Measurements from ENCODE around the gene FDXR. TPM values are rescaled to one million over a fixed set of nuclear protein-coding genes. Genes with fewer than 3 reads are reported as not detected.

FDXR gene
- total and polyA plus RNA-seq, 9 of the 15 experiments (the other 6 are each of a cell fraction or from before 2014, with no cell fraction given): 0.89 to 70.7 (median 30.9) TPM

DNA sequence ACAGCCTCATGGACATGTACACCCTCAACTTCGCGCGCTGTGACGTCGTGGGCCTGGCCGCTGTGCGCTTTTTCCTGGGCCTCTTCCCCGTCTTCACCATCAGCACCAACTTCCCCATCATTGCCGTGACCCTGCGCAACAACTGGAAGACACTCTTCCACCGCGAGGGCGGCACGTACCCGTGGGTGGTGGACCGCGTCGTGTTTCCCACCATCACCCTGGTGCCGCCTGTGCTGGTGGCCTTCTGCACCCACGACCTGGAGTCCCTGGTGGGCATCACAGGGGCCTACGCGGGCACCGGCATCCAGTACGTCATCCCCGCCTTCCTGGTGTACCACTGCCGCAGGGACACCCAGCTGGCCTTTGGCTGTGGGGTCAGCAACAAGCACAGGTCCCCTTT, 36.6 kb downstream of the FDXR start:
- H3K9me3 ChIP-seq (replicated peaks; ENCODE audit: control insufficient read depth, insufficient read depth, low read depth, low read length): no peaks in the 10 kb centered on the region
- no peak overlapping the region for H3K9ac ChIP-seq (ENCODE audit: insufficient read depth in 1 of 2, low read depth in 2 of 2, low read length in 2 of 2)
- no peaks in the 10 kb centered on the region for H3K9me1 ChIP-seq (ENCODE audit: control insufficient read depth, insufficient read depth, low read length)
- H3K79me2 ChIP-seq (ENCODE audit: control insufficient read depth, insufficient read depth, low read length): no peaks in the 10 kb centered on the region
- TF ChIP-seq CBFA2T3 (IDR thresholded peaks at IDR 0.05) (no peak), PCBP2 (IDR thresholded peaks at IDR 0.05; ENCODE audit: low read depth, low read length, poor library complexity, severe bottlenecking) (no peak), NFATC3 (IDR thresholded peaks at IDR 0.05) (no peak), FIP1L1 (IDR thresholded peaks at IDR 0.05; ENCODE audit: low read depth, low read length, poor library complexity, severe bottlenecking) (no peak)
- TF ChIP-seq, protein P1, sequence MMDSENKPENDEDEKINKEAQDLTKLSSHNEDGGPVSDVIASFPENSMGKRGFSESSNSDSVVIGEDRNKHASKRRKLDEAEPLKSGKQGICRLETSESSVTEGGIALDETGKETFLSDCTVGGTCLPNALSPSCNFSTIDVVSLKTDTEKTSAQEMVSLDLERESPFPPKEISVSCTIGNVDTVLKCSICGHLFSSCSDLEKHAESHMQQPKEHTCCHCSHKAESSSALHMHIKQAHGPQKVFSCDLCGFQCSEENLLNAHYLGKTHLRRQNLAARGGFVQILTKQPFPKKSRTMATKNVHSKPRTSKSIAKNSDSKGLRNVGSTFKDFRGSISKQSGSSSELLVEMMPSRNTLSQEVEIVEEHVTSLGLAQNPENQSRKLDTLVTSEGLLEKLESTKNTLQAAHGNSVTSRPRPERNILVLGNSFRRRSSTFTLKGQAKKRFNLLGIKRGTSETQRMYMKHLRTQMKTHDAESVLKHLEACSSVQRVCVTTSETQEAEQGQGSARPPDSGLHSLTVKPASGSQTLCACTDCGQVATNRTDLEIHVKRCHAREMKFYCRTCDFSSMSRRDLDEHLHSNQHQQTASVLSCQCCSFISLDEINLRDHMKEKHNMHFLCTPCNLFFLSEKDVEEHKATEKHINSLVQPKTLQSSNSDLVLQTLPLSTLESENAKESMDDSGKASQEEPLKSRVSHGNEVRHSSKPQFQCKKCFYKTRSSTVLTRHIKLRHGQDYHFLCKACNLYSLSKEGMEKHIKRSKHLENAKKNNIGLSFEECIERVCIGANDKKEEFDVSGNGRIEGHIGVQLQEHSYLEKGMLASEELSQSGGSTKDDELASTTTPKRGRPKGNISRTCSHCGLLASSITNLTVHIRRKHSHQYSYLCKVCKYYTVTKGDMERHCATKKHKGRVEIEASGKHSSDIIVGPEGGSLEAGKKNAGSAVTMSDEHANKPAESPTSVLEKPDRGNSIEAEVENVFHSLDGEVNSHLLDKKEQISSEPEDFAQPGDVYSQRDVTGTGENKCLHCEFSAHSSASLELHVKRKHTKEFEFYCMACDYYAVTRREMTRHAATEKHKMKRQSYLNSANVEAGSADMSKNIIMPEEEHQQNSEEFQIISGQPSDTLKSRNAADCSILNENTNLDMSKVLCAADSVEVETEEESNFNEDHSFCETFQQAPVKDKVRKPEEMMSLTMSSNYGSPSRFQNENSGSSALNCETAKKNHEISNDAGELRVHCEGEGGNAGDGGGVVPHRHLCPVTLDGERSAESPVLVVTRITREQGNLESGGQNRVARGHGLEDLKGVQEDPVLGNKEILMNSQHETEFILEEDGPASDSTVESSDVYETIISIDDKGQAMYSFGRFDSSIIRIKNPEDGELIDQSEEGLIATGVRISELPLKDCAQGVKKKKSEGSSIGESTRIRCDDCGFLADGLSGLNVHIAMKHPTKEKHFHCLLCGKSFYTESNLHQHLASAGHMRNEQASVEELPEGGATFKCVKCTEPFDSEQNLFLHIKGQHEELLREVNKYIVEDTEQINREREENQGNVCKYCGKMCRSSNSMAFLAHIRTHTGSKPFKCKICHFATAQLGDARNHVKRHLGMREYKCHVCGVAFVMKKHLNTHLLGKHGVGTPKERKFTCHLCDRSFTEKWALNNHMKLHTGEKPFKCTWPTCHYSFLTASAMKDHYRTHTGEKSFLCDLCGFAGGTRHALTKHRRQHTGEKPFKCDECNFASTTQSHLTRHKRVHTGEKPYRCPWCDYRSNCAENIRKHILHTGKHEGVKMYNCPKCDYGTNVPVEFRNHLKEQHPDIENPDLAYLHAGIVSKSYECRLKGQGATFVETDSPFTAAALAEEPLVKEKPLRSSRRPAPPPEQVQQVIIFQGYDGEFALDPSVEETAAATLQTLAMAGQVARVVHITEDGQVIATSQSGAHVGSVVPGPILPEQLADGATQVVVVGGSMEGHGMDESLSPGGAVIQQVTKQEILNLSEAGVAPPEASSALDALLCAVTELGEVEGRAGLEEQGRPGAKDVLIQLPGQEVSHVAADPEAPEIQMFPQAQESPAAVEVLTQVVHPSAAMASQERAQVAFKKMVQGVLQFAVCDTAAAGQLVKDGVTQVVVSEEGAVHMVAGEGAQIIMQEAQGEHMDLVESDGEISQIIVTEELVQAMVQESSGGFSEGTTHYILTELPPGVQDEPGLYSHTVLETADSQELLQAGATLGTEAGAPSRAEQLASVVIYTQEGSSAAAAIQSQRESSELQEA (IDR thresholded peaks at IDR 0.05; ENCODE audit: low read depth): no peak
- no TSS peak for BruUV-seq (replicated peaks)
- no peaks in the 10 kb centered on the region for H3K36me3 ChIP-seq (ENCODE audit: control insufficient read depth, insufficient read depth, low read length)
- no peak overlapping the region for H2AFZ ChIP-seq (ENCODE audit: low read depth, low read length)
- no peak overlapping the region for H3K27ac ChIP-seq (ENCODE audit: extremely low read depth, low read depth, low read length)
- 89% methylated on average over 18 of the region's 26 CpGs for WGBS (ENCODE audit: insufficient coverage, low coverage, missing lambda C conversion rate)
- FAIRE-seq: no peak
- no peak overlapping the region for H3K4me3 ChIP-seq
- intact Hi-C loops (cut with micrococcal nuclease) (no loop called here), in situ Hi-C loops (cut with MboI) (no loop called here)
- H4K20me1 ChIP-seq (replicated peaks; ENCODE audit: control insufficient read depth, insufficient read depth, low read length): no peaks in the 10 kb centered on the region; the same call in 1 of the 2 replicates
- ChIA-PET CTCF (ENCODE audit: low intra/inter-chr PET ratio) (no interaction called here), POLR2A (interaction anchor here (0.6 to 1.5 kb wide), 3 partner anchors 10 to 88 kb away, joined by 3 to 6 read pairs (median 3); no protein-coding TSS in a partner anchor)
- H3K27me3 ChIP-seq (ENCODE audit: control insufficient read depth in 2 of 2, insufficient read depth in 2 of 2, low read length in 2 of 2): no peaks in the 10 kb centered on the region
- H3K4me1 ChIP-seq (replicated peaks in 1 of 2; ENCODE audit: control insufficient read depth in 2 of 2, insufficient read depth in 2 of 2, low read length in 2 of 2): peaks cover 9 to 37% of the 10 kb centered on the region in 2 experiments; a peak in 4 of 5 replicates
- no peak overlapping the region for H3K4me2 ChIP-seq (ENCODE audit: insufficient read depth, low read length)
- DNase-seq (ENCODE audit: extremely low read depth in 1 of 4, low spot score in 3 of 4): no peak
- ATAC-seq: no peak
